ENCODE measurements around the gene ACVR1B.

DNA sequence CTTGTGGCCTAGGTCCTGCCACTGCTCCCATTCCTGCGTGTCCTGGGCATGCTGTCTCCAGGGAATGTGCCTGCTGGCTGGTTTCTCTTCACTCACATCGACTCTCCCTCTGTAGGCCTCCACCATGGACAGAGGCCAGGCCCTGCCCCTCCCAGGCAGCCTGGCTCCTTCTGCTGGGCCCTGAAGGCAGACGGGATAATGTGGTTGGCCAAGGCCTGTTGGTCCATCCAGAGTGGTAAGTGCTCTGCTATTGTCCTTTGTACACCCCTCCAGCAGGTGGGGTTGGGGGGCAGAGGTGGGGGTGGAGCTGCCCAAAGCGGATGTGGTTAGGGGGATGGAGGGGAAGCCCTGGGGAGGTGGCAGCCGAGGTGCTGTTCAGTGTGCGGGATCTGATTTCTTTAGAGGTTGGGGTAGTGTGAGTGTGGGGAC is 90.2 kb downstream of the ACVR1B start:
- no peak for TF ChIP-seq EZH2 (IDR thresholded peaks at IDR 0.05; ENCODE audit: low read depth, unreplicated experiment)
- TF ChIP-seq, protein P1, sequence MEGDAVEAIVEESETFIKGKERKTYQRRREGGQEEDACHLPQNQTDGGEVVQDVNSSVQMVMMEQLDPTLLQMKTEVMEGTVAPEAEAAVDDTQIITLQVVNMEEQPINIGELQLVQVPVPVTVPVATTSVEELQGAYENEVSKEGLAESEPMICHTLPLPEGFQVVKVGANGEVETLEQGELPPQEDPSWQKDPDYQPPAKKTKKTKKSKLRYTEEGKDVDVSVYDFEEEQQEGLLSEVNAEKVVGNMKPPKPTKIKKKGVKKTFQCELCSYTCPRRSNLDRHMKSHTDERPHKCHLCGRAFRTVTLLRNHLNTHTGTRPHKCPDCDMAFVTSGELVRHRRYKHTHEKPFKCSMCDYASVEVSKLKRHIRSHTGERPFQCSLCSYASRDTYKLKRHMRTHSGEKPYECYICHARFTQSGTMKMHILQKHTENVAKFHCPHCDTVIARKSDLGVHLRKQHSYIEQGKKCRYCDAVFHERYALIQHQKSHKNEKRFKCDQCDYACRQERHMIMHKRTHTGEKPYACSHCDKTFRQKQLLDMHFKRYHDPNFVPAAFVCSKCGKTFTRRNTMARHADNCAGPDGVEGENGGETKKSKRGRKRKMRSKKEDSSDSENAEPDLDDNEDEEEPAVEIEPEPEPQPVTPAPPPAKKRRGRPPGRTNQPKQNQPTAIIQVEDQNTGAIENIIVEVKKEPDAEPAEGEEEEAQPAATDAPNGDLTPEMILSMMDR (conservative IDR thresholded peaks at IDR 0.05; ENCODE audit: low read depth in 2 of 2) = 0 out of 4 replicates have a peak, but pooled peaks of 1 of the 2 experiments have one; percentile 10
- TF ChIP-seq CREB1 (CRISPR knock-in tag; IDR thresholded peaks at IDR 0.05; ENCODE audit: low read depth) = no peak
- TF ChIP-seq POLR2AphosphoS5 (IDR thresholded peaks at IDR 0.05; ENCODE audit: low read depth) = no peak
- TF ChIP-seq EZH2phosphoT487 (IDR thresholded peaks at IDR 0.05; ENCODE audit: unreplicated experiment) = no peak
- TF ChIP-seq, protein P2, sequence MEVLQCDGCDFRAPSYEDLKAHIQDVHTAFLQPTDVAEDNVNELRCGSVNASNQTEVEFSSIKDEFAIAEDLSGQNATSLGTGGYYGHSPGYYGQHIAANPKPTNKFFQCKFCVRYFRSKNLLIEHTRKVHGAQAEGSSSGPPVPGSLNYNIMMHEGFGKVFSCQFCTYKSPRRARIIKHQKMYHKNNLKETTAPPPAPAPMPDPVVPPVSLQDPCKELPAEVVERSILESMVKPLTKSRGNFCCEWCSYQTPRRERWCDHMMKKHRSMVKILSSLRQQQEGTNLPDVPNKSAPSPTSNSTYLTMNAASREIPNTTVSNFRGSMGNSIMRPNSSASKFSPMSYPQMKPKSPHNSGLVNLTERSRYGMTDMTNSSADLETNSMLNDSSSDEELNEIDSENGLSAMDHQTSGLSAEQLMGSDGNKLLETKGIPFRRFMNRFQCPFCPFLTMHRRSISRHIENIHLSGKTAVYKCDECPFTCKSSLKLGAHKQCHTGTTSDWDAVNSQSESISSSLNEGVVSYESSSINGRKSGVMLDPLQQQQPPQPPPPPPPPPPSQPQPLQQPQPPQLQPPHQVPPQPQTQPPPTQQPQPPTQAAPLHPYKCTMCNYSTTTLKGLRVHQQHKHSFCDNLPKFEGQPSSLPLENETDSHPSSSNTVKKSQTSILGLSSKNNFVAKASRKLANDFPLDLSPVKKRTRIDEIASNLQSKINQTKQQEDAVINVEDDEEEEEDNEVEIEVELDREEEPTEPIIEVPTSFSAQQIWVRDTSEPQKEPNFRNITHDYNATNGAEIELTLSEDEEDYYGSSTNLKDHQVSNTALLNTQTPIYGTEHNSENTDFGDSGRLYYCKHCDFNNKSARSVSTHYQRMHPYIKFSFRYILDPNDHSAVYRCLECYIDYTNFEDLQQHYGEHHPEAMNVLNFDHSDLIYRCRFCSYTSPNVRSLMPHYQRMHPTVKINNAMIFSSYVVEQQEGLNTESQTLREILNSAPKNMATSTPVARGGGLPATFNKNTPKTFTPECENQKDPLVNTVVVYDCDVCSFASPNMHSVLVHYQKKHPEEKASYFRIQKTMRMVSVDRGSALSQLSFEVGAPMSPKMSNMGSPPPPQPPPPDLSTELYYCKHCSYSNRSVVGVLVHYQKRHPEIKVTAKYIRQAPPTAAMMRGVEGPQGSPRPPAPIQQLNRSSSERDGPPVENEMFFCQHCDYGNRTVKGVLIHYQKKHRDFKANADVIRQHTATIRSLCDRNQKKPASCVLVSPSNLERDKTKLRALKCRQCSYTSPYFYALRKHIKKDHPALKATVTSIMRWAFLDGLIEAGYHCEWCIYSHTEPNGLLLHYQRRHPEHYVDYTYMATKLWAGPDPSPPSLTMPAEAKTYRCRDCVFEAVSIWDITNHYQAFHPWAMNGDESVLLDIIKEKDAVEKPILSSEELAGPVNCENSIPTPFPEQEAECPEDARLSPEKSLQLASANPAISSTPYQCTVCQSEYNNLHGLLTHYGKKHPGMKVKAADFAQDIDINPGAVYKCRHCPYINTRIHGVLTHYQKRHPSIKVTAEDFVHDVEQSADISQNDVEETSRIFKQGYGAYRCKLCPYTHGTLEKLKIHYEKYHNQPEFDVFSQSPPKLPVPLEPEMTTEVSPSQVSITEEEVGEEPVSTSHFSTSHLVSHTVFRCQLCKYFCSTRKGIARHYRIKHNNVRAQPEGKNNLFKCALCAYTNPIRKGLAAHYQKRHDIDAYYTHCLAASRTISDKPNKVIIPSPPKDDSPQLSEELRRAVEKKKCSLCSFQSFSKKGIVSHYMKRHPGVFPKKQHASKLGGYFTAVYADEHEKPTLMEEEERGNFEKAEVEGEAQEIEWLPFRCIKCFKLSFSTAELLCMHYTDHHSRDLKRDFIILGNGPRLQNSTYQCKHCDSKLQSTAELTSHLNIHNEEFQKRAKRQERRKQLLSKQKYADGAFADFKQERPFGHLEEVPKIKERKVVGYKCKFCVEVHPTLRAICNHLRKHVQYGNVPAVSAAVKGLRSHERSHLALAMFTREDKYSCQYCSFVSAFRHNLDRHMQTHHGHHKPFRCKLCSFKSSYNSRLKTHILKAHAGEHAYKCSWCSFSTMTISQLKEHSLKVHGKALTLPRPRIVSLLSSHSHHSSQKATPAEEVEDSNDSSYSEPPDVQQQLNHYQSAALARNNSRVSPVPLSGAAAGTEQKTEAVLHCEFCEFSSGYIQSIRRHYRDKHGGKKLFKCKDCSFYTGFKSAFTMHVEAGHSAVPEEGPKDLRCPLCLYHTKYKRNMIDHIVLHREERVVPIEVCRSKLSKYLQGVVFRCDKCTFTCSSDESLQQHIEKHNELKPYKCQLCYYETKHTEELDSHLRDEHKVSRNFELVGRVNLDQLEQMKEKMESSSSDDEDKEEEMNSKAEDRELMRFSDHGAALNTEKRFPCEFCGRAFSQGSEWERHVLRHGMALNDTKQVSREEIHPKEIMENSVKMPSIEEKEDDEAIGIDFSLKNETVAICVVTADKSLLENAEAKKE (CRISPR knock-in tag; IDR thresholded peaks at IDR 0.05) = no peak
- no peak for TF ChIP-seq ETS1 (IDR thresholded peaks at IDR 0.05)
- no peak for TF ChIP-seq ZNF114 (CRISPR knock-in tag; IDR thresholded peaks at IDR 0.05)
- TF ChIP-seq ZNF331 (CRISPR knock-in tag; IDR thresholded peaks at IDR 0.05; ENCODE audit: low read depth) = no peak
- TF ChIP-seq JUNB (IDR thresholded peaks at IDR 0.05; ENCODE audit: unreplicated experiment) = no peak
- TF ChIP-seq REST (IDR thresholded peaks at IDR 0.05; ENCODE audit: unreplicated experiment) = peak; percentile 85

Data from GM23338 (cell line).